ENCODE results near the gene TP53.
"Not testable (repeated sequence)": the region's sequence is repeated elsewhere in the genome, so short reads cannot be mapped to it uniquely, and the experiment has no call there.

TP53 gene

GRCh38 chr17:7650509-7651096 is 36.7 kb downstream of the TP53 start, which contains the start of gene ATP1B2:
Gene ATP1B2 (plus strand): TSS chr17:7650926. CDS start chr17:7651519, 593 bp downstream.
- DNase-seq (ENCODE audit: extremely low read depth, insufficient read length), result peak; percentile 63
- Histone ChIP-seq H3K4me3 (replicated peaks; ENCODE audit: low read depth, low read length) (peak within 1 kb of the TSS; percentile 37), H3K27me3 (replicated peaks; ENCODE audit: control insufficient read depth, insufficient read depth, low read length) (peaks cover 3% of the 10 kb centered on the region; the same call in 1 of the 2 replicates), H3K36me3 (ENCODE audit: control insufficient read depth, insufficient read depth, low read length) (no peaks in the 10 kb centered on the region)
- TF ChIP-seq CTCF (IDR thresholded peaks at IDR 0.05; ENCODE audit: insufficient read depth, low read length, poor library complexity, severe bottlenecking), result no peak

GRCh38 chr17:7647018-7647417 is 40.3 kb downstream of the TP53 start:
- no peak overlapping the region for H3K4me3 ChIP-seq (replicated peaks; ENCODE audit: low read depth, low read length)
- H3K36me3 ChIP-seq (ENCODE audit: control insufficient read depth, insufficient read depth, low read length), result no peaks in the 10 kb centered on the region
- peaks cover 3% of the 10 kb centered on the region; the same call in 1 of the 2 replicates for H3K27me3 ChIP-seq (replicated peaks; ENCODE audit: control insufficient read depth, insufficient read depth, low read length)
- no peak for TF ChIP-seq CTCF (IDR thresholded peaks at IDR 0.05; ENCODE audit: insufficient read depth, low read length, poor library complexity, severe bottlenecking)
- no peak for DNase-seq (ENCODE audit: extremely low read depth, insufficient read length)

- no peak for TF ChIP-seq CTCF (IDR thresholded peaks at IDR 0.05; ENCODE audit: insufficient read depth, low read length, poor library complexity, severe bottlenecking)
- DNase-seq (ENCODE audit: extremely low read depth, insufficient read length), result no peak
- Histone ChIP-seq H3K27me3 (replicated peaks; ENCODE audit: control insufficient read depth, insufficient read depth, low read length) (peaks cover 3% of the 10 kb centered on the region; the same call in 1 of the 2 replicates), H3K36me3 (ENCODE audit: control insufficient read depth, insufficient read depth, low read length) (no peaks in the 10 kb centered on the region), H3K4me3 (replicated peaks; ENCODE audit: low read depth, low read length) (no peak overlapping the region)
Observed at GRCh38 chr17:7646457-7646856, 40.8 kb downstream of the TP53 start.

GRCh38 chr17:7644775-7645174 is 42.5 kb downstream of the TP53 start:
- Histone ChIP-seq H3K36me3 (ENCODE audit: control insufficient read depth, insufficient read depth, low read length) (no peaks in the 10 kb centered on the region), H3K4me3 (replicated peaks; ENCODE audit: low read depth, low read length) (no peak overlapping the region), H3K27me3 (replicated peaks; ENCODE audit: control insufficient read depth, insufficient read depth, low read length) (no peaks in the 10 kb centered on the region; the same call in 1 of the 2 replicates)
- no peak for TF ChIP-seq CTCF (IDR thresholded peaks at IDR 0.05; ENCODE audit: insufficient read depth, low read length, poor library complexity, severe bottlenecking)
- no peak for DNase-seq (ENCODE audit: extremely low read depth, insufficient read length)

GRCh38 chr17:7641635-7642034 is 45.7 kb downstream of the TP53 start:
- H3K36me3 ChIP-seq (ENCODE audit: control insufficient read depth, insufficient read depth, low read length); H3K27me3 ChIP-seq (replicated peaks; ENCODE audit: control insufficient read depth, insufficient read depth, low read length); H3K4me3 ChIP-seq (replicated peaks; ENCODE audit: low read depth, low read length); DNase-seq (ENCODE audit: extremely low read depth, insufficient read length): not testable (repeated sequence)

GRCh38 chr17:7640783-7641182 is 46.5 kb downstream of the TP53 start:
- no peak for TF ChIP-seq CTCF (IDR thresholded peaks at IDR 0.05; ENCODE audit: insufficient read depth, low read length, poor library complexity, severe bottlenecking)
- H3K36me3 ChIP-seq (ENCODE audit: control insufficient read depth, insufficient read depth, low read length), result no peaks in the 10 kb centered on the region
- H3K4me3 ChIP-seq (replicated peaks; ENCODE audit: low read depth, low read length), result no peak overlapping the region
- DNase-seq (ENCODE audit: extremely low read depth, insufficient read length), result no peak
- no peaks in the 10 kb centered on the region for H3K27me3 ChIP-seq (replicated peaks; ENCODE audit: control insufficient read depth, insufficient read depth, low read length)

Data from GM06990 (cell line).